HG02678 (cell line): Measurements from ENCODE around the gene TMOD2.

ENCODE experiments used
- ATAC-seq: cut with Tn5 transposase; IDR thresholded peaks from one replicate; pipeline ENCODE4 v1.9.1; 2021; ENCODE audit warnings: mild to moderate bottlenecking, moderate library complexity; ENCODE audit not compliant: unreplicated experiment

The TMOD2 gene

GRCh38 chr15:51849860-51850259 lies 98.5 kb downstream of the TMOD2 start:
- ATAC-seq: no peak

- ATAC-seq: no peak
Observed at GRCh38 chr15:51853998-51854397, 102.6 kb downstream of the TMOD2 start.

- no peak for ATAC-seq
Observed at GRCh38 chr15:51855612-51856011, 104.2 kb downstream of the TMOD2 start.

- ATAC-seq: no peak
Observed at GRCh38 chr15:51856714-51857380, 105.5 kb downstream of the TMOD2 start.

GRCh38 chr15:51861557-51862359 lies 110.4 kb downstream of the TMOD2 start:
- ATAC-seq: no peak

GRCh38 chr15:51863131-51863530 lies 111.7 kb downstream of the TMOD2 start:
- ATAC-seq: no peak

- ATAC-seq: no peak
Observed at GRCh38 chr15:51864408-51865056, 113.1 kb downstream of the TMOD2 start.

- ATAC-seq: no peak
Observed at GRCh38 chr15:51865317-51865716, 113.9 kb downstream of the TMOD2 start.
